Osteoblast (primary cell): ENCODE results near the gene ATP7B. TPM values are rescaled to one million over a fixed set of nuclear protein-coding genes. Genes with fewer than 3 reads are reported as not detected.
A peak's percentile ranks its signal among the peaks of the same experiment; 100 is the strongest.

ENCODE experiments used
- DNase-seq: peaks from one replicate; pipeline ENCODE4 v3.0.0; 2011; ENCODE audit warnings: low spot score, mixed read lengths; ENCODE audit not compliant: insufficient read length; ENCODE audit errors: missing footprints
- H2AFZ ChIP-seq: 2 replicates; pipeline ENCODE4 v1.6.0; 2011; ENCODE audit warnings: mild to moderate bottlenecking, low read length
- H3K27ac ChIP-seq: 2 replicates; pipeline ENCODE4 v1.5.1; 2011; ENCODE audit warnings: mild to moderate bottlenecking, low read depth, low read length, moderate library complexity
- H3K27me3 ChIP-seq: 2 replicates; pipeline ENCODE4 v1.6.0; 2012; ENCODE audit warnings: mild to moderate bottlenecking, control low read depth, inconsistent platforms, low read length, moderate library complexity; ENCODE audit not compliant: insufficient read depth
- H3K36me3 ChIP-seq: 2 replicates; pipeline ENCODE4 v1.5.1; 2011; ENCODE audit warnings: mild to moderate bottlenecking, low read length, control low read depth, moderate library complexity; ENCODE audit not compliant: insufficient read depth
- H3K4me1 ChIP-seq: 2 replicates; pipeline ENCODE4 v1.5.1; 2011; ENCODE audit warnings: mild to moderate bottlenecking, low read length, control low read depth, moderate library complexity; ENCODE audit not compliant: insufficient read depth
- H3K4me2 ChIP-seq: 2 replicates; pipeline ENCODE4 v1.6.0; 2011; ENCODE audit warnings: mild to moderate bottlenecking, low read length; ENCODE audit not compliant: insufficient read depth
- H3K4me3 ChIP-seq: fragments of 200-600 bp; sonication (generic); 3 replicates; pipeline ENCODE4 v1.5.1; 2012; ENCODE audit warnings: mild to moderate bottlenecking, low read length, inconsistent platforms; ENCODE audit not compliant: insufficient read depth
- H3K79me2 ChIP-seq: 2 replicates; pipeline ENCODE4 v1.6.0; 2012; ENCODE audit warnings: mild to moderate bottlenecking, low read length, control low read depth, inconsistent platforms; ENCODE audit not compliant: insufficient read depth
- H3K9me3 ChIP-seq: 2 replicates; pipeline ENCODE4 v1.5.1; 2011; ENCODE audit warnings: low read depth, low read length, control low read depth
- H4K20me1 ChIP-seq: 2 replicates; pipeline ENCODE4 v1.6.0; 2012; ENCODE audit warnings: mild to moderate bottlenecking, low read length, control low read depth; ENCODE audit not compliant: insufficient read depth
- CTCF ChIP-seq: IDR thresholded peaks from 2 replicates; pipeline ENCODE4 v1.5.1; 2011; ENCODE audit warnings: mild to moderate bottlenecking, low read depth, low read length, moderate library complexity; ENCODE audit errors: extremely low read depth
- total RNA-seq: library from RNA; depleted of rRNA; stranded (reverse); fragments of >200 nt; gene quantifications from 2 replicates; pipeline ENCODE4 v1.2.3, GENCODE V29; 2012

ATP7B gene
- total RNA-seq, 1 donor, result 4.0 TPM

- no peak for DNase-seq
- H4K20me1 ChIP-seq, result no peaks in the 10 kb centered on the region
- no peak overlapping the region for H3K4me3 ChIP-seq
- no peak overlapping the region for H3K4me2 ChIP-seq
- no peak for TF ChIP-seq CTCF
- H3K36me3 ChIP-seq, result no peaks in the 10 kb centered on the region
- no peaks in the 10 kb centered on the region for H3K4me1 ChIP-seq
- H3K27me3 ChIP-seq, result no peaks in the 10 kb centered on the region
- no peak overlapping the region for H2AFZ ChIP-seq
- H3K79me2 ChIP-seq, result no peaks in the 10 kb centered on the region
- H3K9me3 ChIP-seq, result no peaks in the 10 kb centered on the region
- H3K27ac ChIP-seq, result no peak overlapping the region
Measured at GRCh38 chr13:51920267-51920666, 91.0 kb downstream of the ATP7B start.

GRCh38 chr13:51919531-51919930, 91.7 kb downstream of the ATP7B start:
- H3K27ac ChIP-seq, result no peak overlapping the region
- no peak for TF ChIP-seq CTCF
- H3K4me2 ChIP-seq, result no peak overlapping the region
- H3K4me1 ChIP-seq, result no peaks in the 10 kb centered on the region
- no peak overlapping the region for H2AFZ ChIP-seq
- no peak for DNase-seq
- no peaks in the 10 kb centered on the region for H3K36me3 ChIP-seq
- H4K20me1 ChIP-seq, result no peaks in the 10 kb centered on the region
- no peak overlapping the region for H3K4me3 ChIP-seq
- no peaks in the 10 kb centered on the region for H3K79me2 ChIP-seq
- H3K27me3 ChIP-seq, result no peaks in the 10 kb centered on the region
- no peaks in the 10 kb centered on the region for H3K9me3 ChIP-seq

GRCh38 chr13:51916962-51917361, 94.3 kb downstream of the ATP7B start:
- Histone ChIP-seq H2AFZ (no peak overlapping the region), H3K4me2 (no peak overlapping the region), H4K20me1 (no peaks in the 10 kb centered on the region), H3K4me1 (no peaks in the 10 kb centered on the region), H3K4me3 (no peak overlapping the region), H3K36me3 (no peaks in the 10 kb centered on the region), H3K27ac (no peak overlapping the region), H3K9me3 (no peaks in the 10 kb centered on the region), H3K79me2 (no peaks in the 10 kb centered on the region), H3K27me3 (peaks cover 5% of the 10 kb centered on the region)
- no peak for TF ChIP-seq CTCF
- no peak for DNase-seq

- no peak overlapping the region for H2AFZ ChIP-seq
- no peaks in the 10 kb centered on the region for H3K9me3 ChIP-seq
- no peaks in the 10 kb centered on the region for H3K36me3 ChIP-seq
- H4K20me1 ChIP-seq, result no peaks in the 10 kb centered on the region
- H3K27me3 ChIP-seq, result peaks cover 5% of the 10 kb centered on the region
- H3K4me2 ChIP-seq, result no peak overlapping the region
- no peak overlapping the region for H3K27ac ChIP-seq
- no peak overlapping the region for H3K4me3 ChIP-seq
- no peaks in the 10 kb centered on the region for H3K79me2 ChIP-seq
- H3K4me1 ChIP-seq, result no peaks in the 10 kb centered on the region
- DNase-seq, result peak; percentile 62
- TF ChIP-seq CTCF, result no peak
Measured at GRCh38 chr13:51916051-51916818, 95.0 kb downstream of the ATP7B start.
